WTC11 (cell line): ENCODE measurements around the gene SNX1. TPM values are rescaled to one million over a fixed set of nuclear protein-coding genes. Genes with fewer than 3 reads are reported as not detected.

Experiments
- ATAC-seq: fragments of 200-7000 bp; cut with Tn5 transposase; 2 replicates; pipeline ENCODE4 v1.10.0; 2021; ENCODE audit warnings: mild to moderate bottlenecking, moderate library complexity
- CTCF ChIA-PET: fragments of 300-600 bp; sonication (Branson Sonifier 250); formaldehyde crosslinking; loops from one replicate; lab custom pipeline; 2021; ENCODE audit warnings: antibody characterized with exemption; lab: Charles Lee
- POLR2A ChIA-PET: fragments of 350-600 bp; sonication (Branson Sonifier 250); formaldehyde crosslinking; loops from one replicate; lab custom pipeline; 2021; ENCODE audit warnings: antibody characterized with exemption; lab: Charles Lee
- DNase-seq: peaks from one replicate; pipeline ENCODE4 v3.0.0; 2021; ENCODE audit warnings: low spot score
- H3K27ac Mint-ChIP-seq: 2 replicates; pipeline ENCODE4 v1.8.0; 2021; ENCODE audit warnings: mixed read lengths
- H3K27me3 Mint-ChIP-seq: 2 replicates; pipeline ENCODE4 v1.8.0; 2021; ENCODE audit warnings: low read depth, mild to moderate bottlenecking, moderate library complexity, mixed read lengths
- H3K36me3 Mint-ChIP-seq: 2 replicates; pipeline ENCODE4 v1.8.0; 2021; ENCODE audit warnings: mixed read lengths
- H3K4me1 Mint-ChIP-seq: 2 replicates; pipeline ENCODE4 v1.8.0; 2022; ENCODE audit warnings: mixed read lengths
- H3K4me3 Mint-ChIP-seq: 2 replicates; pipeline ENCODE4 v1.8.0; 2021; ENCODE audit warnings: mild to moderate bottlenecking, moderate library complexity, mixed read lengths
- H3K9me3 Mint-ChIP-seq: 2 replicates; pipeline ENCODE4 v1.8.0; 2021; ENCODE audit warnings: mixed read lengths
- CBFB ChIP-seq: sonication (generic); formaldehyde crosslinking; IDR thresholded peaks from 2 replicates; pipeline ENCODE4 v1.8.1; 2022; ENCODE audit warnings: mild to moderate bottlenecking, low read depth, missing genetic modification reagents
- CREB1 ChIP-seq: sonication (generic); formaldehyde crosslinking; IDR thresholded peaks from 2 replicates; pipeline ENCODE4 v1.8.0; 2023; ENCODE audit warnings: mild to moderate bottlenecking, missing genetic modification reagents
- ESRRA ChIP-seq: sonication (generic); formaldehyde crosslinking; IDR thresholded peaks from 2 replicates; pipeline ENCODE4 v1.8.1; 2022; ENCODE audit warnings: mild to moderate bottlenecking, missing genetic modification reagents, borderline replicate concordance
- FOXJ3 ChIP-seq: sonication (generic); formaldehyde crosslinking; IDR thresholded peaks from 2 replicates; pipeline ENCODE4 v1.9.0; 2021; ENCODE audit warnings: missing genetic modification reagents, mild to moderate bottlenecking, borderline replicate concordance
- GABPB1 ChIP-seq: sonication (generic); formaldehyde crosslinking; IDR thresholded peaks from 2 replicates; pipeline ENCODE4 v1.8.1; 2023; ENCODE audit warnings: mild to moderate bottlenecking, missing genetic modification reagents
- GRHL2 ChIP-seq: fragments of 250-450 bp; sonication (Bioruptor Pico); IDR thresholded peaks from 2 replicates; pipeline ENCODE4 v1.8.0; 2022; ENCODE audit warnings: mild to moderate bottlenecking, moderate library complexity; ENCODE audit not compliant: insufficient replicate concordance, severe bottlenecking
- JUN ChIP-seq: sonication (generic); formaldehyde crosslinking; IDR thresholded peaks from 2 replicates; pipeline ENCODE4 v1.8.0; 2023; ENCODE audit warnings: mild to moderate bottlenecking, missing genetic modification reagents
- NFATC4 ChIP-seq: fragments of 250-450 bp; sonication (Bioruptor Pico); IDR thresholded peaks from 2 replicates; pipeline ENCODE4 v1.9.0; 2021; ENCODE audit warnings: mild to moderate bottlenecking
- PREB ChIP-seq: sonication (generic); formaldehyde crosslinking; IDR thresholded peaks from 2 replicates; pipeline ENCODE4 v1.8.1; 2022; ENCODE audit warnings: mild to moderate bottlenecking, missing genetic modification reagents, moderate library complexity, borderline replicate concordance
- SMAD3 ChIP-seq: sonication (generic); formaldehyde crosslinking; IDR thresholded peaks from 2 replicates; pipeline ENCODE4 v1.8.0; 2022; ENCODE audit warnings: missing genetic modification reagents, mild to moderate bottlenecking, borderline replicate concordance
- TP53 ChIP-seq: sonication (generic); formaldehyde crosslinking; IDR thresholded peaks from 2 replicates; pipeline ENCODE4 v1.8.1; 2023; ENCODE audit warnings: mild to moderate bottlenecking, missing genetic modification reagents
- ZMAT4 ChIP-seq: fragments of 250-450 bp; sonication (Bioruptor Pico); IDR thresholded peaks from 2 replicates; pipeline ENCODE4 v1.9.0; 2021; ENCODE audit warnings: mild to moderate bottlenecking
- ZNF138 ChIP-seq: sonication (generic); formaldehyde crosslinking; conservative IDR thresholded peaks from 2 replicates; pipeline ENCODE4 v1.8.1; 2022; ENCODE audit warnings: mild to moderate bottlenecking, moderate library complexity, missing genetic modification reagents
- ZNF219 ChIP-seq: sonication (generic); formaldehyde crosslinking; IDR thresholded peaks from 2 replicates; pipeline ENCODE4 v1.8.0; 2023; ENCODE audit warnings: missing genetic modification reagents, mild to moderate bottlenecking, borderline replicate concordance
- ZNF281 ChIP-seq: sonication (generic); formaldehyde crosslinking; IDR thresholded peaks from 2 replicates; pipeline ENCODE4 v1.8.0; 2023; ENCODE audit warnings: mild to moderate bottlenecking, missing genetic modification reagents
- ZNF396 ChIP-seq: fragments of 250-450 bp; sonication (Bioruptor Pico); IDR thresholded peaks from 2 replicates; pipeline ENCODE4 v1.8.0; 2021; ENCODE audit warnings: mild to moderate bottlenecking, moderate library complexity, borderline replicate concordance
- ZSCAN18 ChIP-seq: fragments of 250-450 bp; sonication (Bioruptor Pico); IDR thresholded peaks from 2 replicates; pipeline ENCODE4 v2.1.2; 2022; ENCODE audit warnings: mild to moderate bottlenecking, moderate library complexity
- total RNA-seq: library from RNA; stranded (reverse); gene quantifications from 3 replicates; pipeline ENCODE4 v1.2.3, GENCODE V29; 2021

SNX1 gene
- total RNA-seq, 1 experiment from 2014 or later = 65.7 TPM

- ATAC-seq = no peak
- CTCF ChIA-PET = interaction anchor here (1.5 to 2.0 kb wide), 3 partner anchors 17 to 187 kb away, joined by 6 to 12 read pairs (median 7); no protein-coding TSS in a partner anchor
- POLR2A ChIA-PET = no interaction called here
- H3K27me3 Mint-ChIP-seq = no peaks in the 10 kb centered on the region
- peaks cover 68% of the 10 kb centered on the region for H3K36me3 Mint-ChIP-seq
- H3K4me1 Mint-ChIP-seq = no peaks in the 10 kb centered on the region
- H3K27ac Mint-ChIP-seq = no peak overlapping the region
- H3K4me3 Mint-ChIP-seq = no peak overlapping the region
- no peak for DNase-seq
- TF ChIP-seq GRHL2 (CRISPR knock-in tag) = no peak
- no peaks in the 10 kb centered on the region for H3K9me3 Mint-ChIP-seq
Observed at GRCh38 chr15:64132217-64132616, 36.4 kb downstream of the SNX1 start.

- no peak overlapping the region for H3K27ac Mint-ChIP-seq
- H3K27me3 Mint-ChIP-seq = no peaks in the 10 kb centered on the region
- TF ChIP-seq ZNF138 (CRISPR knock-in tag) = no peak
- no peak for TF ChIP-seq SMAD3
- no peak for TF ChIP-seq TP53
- no peak for TF ChIP-seq CREB1 (CRISPR knock-in tag)
- TF ChIP-seq ESRRA (CRISPR knock-in tag) = no peak
- no peak for TF ChIP-seq ZNF281 (CRISPR knock-in tag)
- CTCF ChIA-PET = interaction anchor here (0.6 to 1.8 kb wide), 4 partner anchors 16 to 70 kb away, joined by 3 to 6 read pairs (median 4); no protein-coding TSS in a partner anchor
- no peaks in the 10 kb centered on the region for H3K4me1 Mint-ChIP-seq
- POLR2A ChIA-PET = no interaction called here
- no peaks in the 10 kb centered on the region for H3K9me3 Mint-ChIP-seq
- H3K4me3 Mint-ChIP-seq = no peak overlapping the region
- H3K36me3 Mint-ChIP-seq = peaks cover 59% of the 10 kb centered on the region
- DNase-seq (no peak), ATAC-seq (peak; percentile 43; the same call in 1 of the 2 replicates)
Observed at GRCh38 chr15:64133623-64134344, 38.0 kb downstream of the SNX1 start.

- Mint-ChIP-seq H3K27me3 (no peaks in the 10 kb centered on the region), H3K4me1 (no peaks in the 10 kb centered on the region), H3K4me3 (no peak overlapping the region), H3K9me3 (no peaks in the 10 kb centered on the region), H3K36me3 (peaks cover 59% of the 10 kb centered on the region), H3K27ac (no peak overlapping the region)
- ChIA-PET POLR2A (no interaction called here), CTCF (interaction anchor here (0.6 to 1.8 kb wide), 3 partner anchors 15 to 71 kb away, joined by 3 to 6 read pairs (median 5); no protein-coding TSS in a partner anchor)
- ATAC-seq = no peak
- TF ChIP-seq ZNF396 (CRISPR knock-in tag) (no peak), ZNF219 (no peak), ZSCAN18 (CRISPR knock-in tag) (no peak), CBFB (CRISPR knock-in tag) (no peak), JUN (CRISPR knock-in tag) (no peak), GABPB1 (CRISPR knock-in tag) (no peak), ESRRA (CRISPR knock-in tag) (no peak), ZMAT4 (CRISPR knock-in tag) (no peak), FOXJ3 (CRISPR knock-in tag) (no peak), ZNF138 (CRISPR knock-in tag) (no peak), PREB (CRISPR knock-in tag) (no peak), NFATC4 (no peak)
- DNase-seq = no peak
Observed at GRCh38 chr15:64134345-64134829, 38.6 kb downstream of the SNX1 start.
